ENCODE measurements around the gene UGCG. TPM values are rescaled to one million over a fixed set of nuclear protein-coding genes. Genes with fewer than 3 reads are reported as not detected.
A peak's percentile ranks its signal among the peaks of the same experiment; 100 is the strongest.

UGCG gene
- total RNA-seq, 1 donor: 121 TPM

- Histone ChIP-seq H3K27me3 (ENCODE audit: insufficient read depth, low read length) (no peaks in the 10 kb centered on the region), H3K9me3 (ENCODE audit: low read depth, low read length) (no peaks in the 10 kb centered on the region), H4K20me1 (ENCODE audit: insufficient read depth, low read length) (no peaks in the 10 kb centered on the region), H2AFZ (ENCODE audit: low read length) (no peak overlapping the region), H3K4me3 (ENCODE audit: insufficient read depth, low read length) (no peak overlapping the region), H3K79me2 (ENCODE audit: insufficient read depth, low read length) (no peaks in the 10 kb centered on the region), H3K36me3 (ENCODE audit: insufficient read depth, low read length) (no peaks in the 10 kb centered on the region), H3K4me2 (ENCODE audit: insufficient read depth, low read length) (no peak overlapping the region), H3K4me1 (ENCODE audit: insufficient read depth, low read length) (peaks cover 53% of the 10 kb centered on the region), H3K27ac (ENCODE audit: low read depth, low read length) (peak overlapping the region; percentile 98)
- TF ChIP-seq, protein P1, sequence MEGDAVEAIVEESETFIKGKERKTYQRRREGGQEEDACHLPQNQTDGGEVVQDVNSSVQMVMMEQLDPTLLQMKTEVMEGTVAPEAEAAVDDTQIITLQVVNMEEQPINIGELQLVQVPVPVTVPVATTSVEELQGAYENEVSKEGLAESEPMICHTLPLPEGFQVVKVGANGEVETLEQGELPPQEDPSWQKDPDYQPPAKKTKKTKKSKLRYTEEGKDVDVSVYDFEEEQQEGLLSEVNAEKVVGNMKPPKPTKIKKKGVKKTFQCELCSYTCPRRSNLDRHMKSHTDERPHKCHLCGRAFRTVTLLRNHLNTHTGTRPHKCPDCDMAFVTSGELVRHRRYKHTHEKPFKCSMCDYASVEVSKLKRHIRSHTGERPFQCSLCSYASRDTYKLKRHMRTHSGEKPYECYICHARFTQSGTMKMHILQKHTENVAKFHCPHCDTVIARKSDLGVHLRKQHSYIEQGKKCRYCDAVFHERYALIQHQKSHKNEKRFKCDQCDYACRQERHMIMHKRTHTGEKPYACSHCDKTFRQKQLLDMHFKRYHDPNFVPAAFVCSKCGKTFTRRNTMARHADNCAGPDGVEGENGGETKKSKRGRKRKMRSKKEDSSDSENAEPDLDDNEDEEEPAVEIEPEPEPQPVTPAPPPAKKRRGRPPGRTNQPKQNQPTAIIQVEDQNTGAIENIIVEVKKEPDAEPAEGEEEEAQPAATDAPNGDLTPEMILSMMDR (IDR thresholded peaks at IDR 0.05; ENCODE audit: extremely low read depth, low read depth, low read length): no peak
- no peak for DNase-seq (ENCODE audit: insufficient read length, low spot score, missing footprints)
These were observed 65.4 kb downstream of the UGCG start for GRCh38 chr9:111962021-111962420.

DNA sequence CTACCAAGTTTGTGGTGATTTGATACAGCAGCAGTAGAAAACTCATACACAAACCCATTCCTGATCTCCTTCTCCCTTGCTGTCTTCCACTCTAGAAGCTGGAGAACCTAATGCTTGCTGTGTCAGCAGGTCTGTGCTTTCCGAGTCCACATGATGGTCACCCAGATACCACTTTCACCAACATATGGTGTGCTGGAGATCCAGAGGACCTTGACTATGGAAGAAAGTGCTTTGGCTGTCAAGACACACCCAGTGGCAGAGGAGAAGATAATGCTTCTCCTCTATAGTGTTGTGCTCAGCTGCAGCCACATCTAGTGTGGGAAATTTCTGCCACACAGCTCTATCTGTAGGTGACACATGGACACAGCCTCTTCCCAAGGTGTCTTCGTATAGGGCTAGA lies 67.4 kb downstream of the UGCG start:
- TF ChIP-seq, protein P1 (IDR thresholded peaks at IDR 0.05; ENCODE audit: extremely low read depth, low read depth, low read length): no peak
- Histone ChIP-seq H4K20me1 (ENCODE audit: insufficient read depth, low read length) (no peaks in the 10 kb centered on the region), H3K27me3 (ENCODE audit: insufficient read depth, low read length) (no peaks in the 10 kb centered on the region), H3K79me2 (ENCODE audit: insufficient read depth, low read length) (no peaks in the 10 kb centered on the region), H3K36me3 (ENCODE audit: insufficient read depth, low read length) (no peaks in the 10 kb centered on the region), H2AFZ (ENCODE audit: low read length) (no peak overlapping the region), H3K9me3 (ENCODE audit: low read depth, low read length) (no peaks in the 10 kb centered on the region), H3K4me2 (ENCODE audit: insufficient read depth, low read length) (no peak overlapping the region), H3K4me3 (ENCODE audit: insufficient read depth, low read length) (no peak overlapping the region), H3K27ac (ENCODE audit: low read depth, low read length) (no peak overlapping the region), H3K4me1 (ENCODE audit: insufficient read depth, low read length) (peaks cover 40% of the 10 kb centered on the region)
- no peak for DNase-seq (ENCODE audit: insufficient read length, low spot score, missing footprints)

GRCh38 chr9:111965566-111966019 lies 69.0 kb downstream of the UGCG start:
- no peaks in the 10 kb centered on the region for H4K20me1 ChIP-seq (ENCODE audit: insufficient read depth, low read length)
- peak overlapping the region; percentile 81 for H3K27ac ChIP-seq (ENCODE audit: low read depth, low read length)
- DNase-seq (ENCODE audit: insufficient read length, low spot score, missing footprints): peak; percentile 89
- no peaks in the 10 kb centered on the region for H3K9me3 ChIP-seq (ENCODE audit: low read depth, low read length)
- no peak overlapping the region for H3K4me2 ChIP-seq (ENCODE audit: insufficient read depth, low read length)
- H3K36me3 ChIP-seq (ENCODE audit: insufficient read depth, low read length): no peaks in the 10 kb centered on the region
- H3K4me3 ChIP-seq (ENCODE audit: insufficient read depth, low read length): no peak overlapping the region
- H3K27me3 ChIP-seq (ENCODE audit: insufficient read depth, low read length): no peaks in the 10 kb centered on the region
- no peaks in the 10 kb centered on the region for H3K79me2 ChIP-seq (ENCODE audit: insufficient read depth, low read length)
- TF ChIP-seq, protein P1 (IDR thresholded peaks at IDR 0.05; ENCODE audit: extremely low read depth, low read depth, low read length): peak; percentile 24
- no peak overlapping the region for H2AFZ ChIP-seq (ENCODE audit: low read length)
- H3K4me1 ChIP-seq (ENCODE audit: insufficient read depth, low read length): peaks cover 29% of the 10 kb centered on the region

DNA sequence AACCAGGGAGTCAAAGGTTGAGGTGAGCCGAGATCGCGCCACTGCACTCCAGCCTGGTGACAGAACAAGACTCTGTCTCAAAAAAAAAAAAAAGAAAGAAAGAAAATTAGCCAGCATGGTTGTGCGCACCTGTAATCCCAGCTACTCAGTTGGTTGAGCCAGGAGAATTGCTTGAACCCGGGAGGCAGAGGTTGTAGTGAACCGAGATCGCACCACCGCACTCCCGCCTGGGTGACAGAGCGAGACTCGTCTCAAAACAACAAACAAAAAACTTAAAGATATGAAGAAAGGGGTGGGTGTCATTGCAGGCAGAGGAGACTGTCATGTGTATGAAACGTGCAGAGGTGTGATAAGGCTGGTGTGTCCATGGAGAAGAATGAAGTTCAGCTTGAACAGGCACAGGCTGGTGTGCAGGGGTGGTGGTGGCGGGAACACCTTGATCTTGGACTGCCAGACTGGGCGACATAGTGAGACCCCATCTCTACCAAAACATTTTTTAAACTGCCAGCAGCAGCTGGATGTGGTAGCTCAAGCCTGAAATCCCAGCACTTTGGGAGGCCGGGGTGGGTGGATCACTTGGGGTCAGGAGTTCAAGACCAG lies 69.6 kb downstream of the UGCG start:
- H3K27ac ChIP-seq (ENCODE audit: low read depth, low read length): peak overlapping the region; percentile 81
- no peaks in the 10 kb centered on the region for H4K20me1 ChIP-seq (ENCODE audit: insufficient read depth, low read length)
- no peaks in the 10 kb centered on the region for H3K27me3 ChIP-seq (ENCODE audit: insufficient read depth, low read length)
- H2AFZ ChIP-seq (ENCODE audit: low read length): no peak overlapping the region
- no peak overlapping the region for H3K4me2 ChIP-seq (ENCODE audit: insufficient read depth, low read length)
- H3K79me2 ChIP-seq (ENCODE audit: insufficient read depth, low read length): no peaks in the 10 kb centered on the region
- no peaks in the 10 kb centered on the region for H3K36me3 ChIP-seq (ENCODE audit: insufficient read depth, low read length)
- H3K9me3 ChIP-seq (ENCODE audit: low read depth, low read length): no peaks in the 10 kb centered on the region
- peaks cover 26% of the 10 kb centered on the region for H3K4me1 ChIP-seq (ENCODE audit: insufficient read depth, low read length)
- no peak overlapping the region for H3K4me3 ChIP-seq (ENCODE audit: insufficient read depth, low read length)
- DNase-seq (ENCODE audit: insufficient read length, low spot score, missing footprints): no peak
- TF ChIP-seq, protein P1 (IDR thresholded peaks at IDR 0.05; ENCODE audit: extremely low read depth, low read depth, low read length): no peak

All from osteoblast (primary cell).